Left hindlimb (tissue), 1 donor: ENCODE measurements around the gene CARHSP1.

ENCODE experiments used
- DNase-seq: peaks from one replicate; pipeline ENCODE4 v3.0.0-alpha.2; 2018

Gene CARHSP1

DNA sequence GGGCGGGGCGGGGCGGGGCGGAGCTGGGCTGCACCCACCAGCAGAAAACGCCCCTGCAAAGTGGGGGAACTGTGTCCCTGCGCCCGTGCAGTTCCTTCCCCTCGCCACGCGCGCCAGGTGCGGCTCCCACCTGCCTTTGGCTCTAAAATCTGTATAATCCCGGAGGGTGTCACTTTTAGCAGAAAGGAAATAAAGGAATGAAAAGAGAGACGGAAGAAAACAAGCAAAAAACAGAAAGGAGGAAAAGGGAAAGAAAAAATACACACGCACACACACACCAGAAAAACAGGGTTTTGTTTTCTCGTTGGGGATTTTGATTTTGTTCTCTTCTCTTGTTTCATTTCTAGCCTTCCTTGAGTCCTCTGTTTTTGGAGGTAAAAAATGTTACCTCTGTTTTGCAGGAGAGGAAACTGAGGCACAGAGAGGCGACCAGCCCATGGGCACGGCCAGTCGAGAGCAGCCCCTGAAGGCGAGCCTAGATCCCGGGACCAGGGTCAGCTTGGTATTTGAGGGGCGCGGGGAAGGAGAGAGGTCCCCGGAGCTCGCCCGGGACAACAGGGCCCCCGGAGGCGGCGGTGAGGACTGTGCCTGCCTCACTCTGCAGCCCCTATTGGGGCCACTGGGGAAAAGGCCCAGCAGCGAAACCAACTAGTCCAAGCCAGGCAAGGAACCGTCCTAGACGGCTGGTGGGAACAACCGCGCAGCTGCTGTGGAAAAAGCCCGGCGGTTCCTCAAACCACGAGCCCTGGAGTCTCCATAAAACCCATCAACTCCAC lies 594 bp upstream of the CARHSP1 start:
- no peak for DNase-seq

DNA sequence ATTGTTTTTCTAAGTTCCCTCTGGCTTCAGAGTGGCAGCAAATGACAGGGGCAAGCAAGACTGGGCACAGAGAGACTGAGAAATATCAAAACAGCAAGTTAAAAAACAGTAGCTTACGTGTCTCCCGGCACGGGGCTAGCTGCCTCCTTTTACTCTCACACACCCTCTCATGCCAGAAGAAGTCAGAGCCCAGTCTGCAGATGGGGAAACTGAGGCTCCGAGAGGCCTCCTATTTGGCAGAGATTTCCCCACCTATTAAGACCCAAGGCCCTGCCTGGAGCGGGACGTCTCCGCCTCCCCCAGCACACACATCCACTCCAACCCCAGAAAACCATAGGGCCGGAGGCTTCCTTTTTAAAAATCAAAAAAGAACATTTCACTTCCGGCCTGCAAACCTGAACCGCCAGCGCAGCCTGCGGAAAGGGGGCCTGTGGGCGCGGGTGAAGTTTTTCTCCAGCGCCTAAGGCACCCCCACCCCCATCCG lies 832 bp downstream of the CARHSP1 start:
- DNase-seq, result no peak

DNA sequence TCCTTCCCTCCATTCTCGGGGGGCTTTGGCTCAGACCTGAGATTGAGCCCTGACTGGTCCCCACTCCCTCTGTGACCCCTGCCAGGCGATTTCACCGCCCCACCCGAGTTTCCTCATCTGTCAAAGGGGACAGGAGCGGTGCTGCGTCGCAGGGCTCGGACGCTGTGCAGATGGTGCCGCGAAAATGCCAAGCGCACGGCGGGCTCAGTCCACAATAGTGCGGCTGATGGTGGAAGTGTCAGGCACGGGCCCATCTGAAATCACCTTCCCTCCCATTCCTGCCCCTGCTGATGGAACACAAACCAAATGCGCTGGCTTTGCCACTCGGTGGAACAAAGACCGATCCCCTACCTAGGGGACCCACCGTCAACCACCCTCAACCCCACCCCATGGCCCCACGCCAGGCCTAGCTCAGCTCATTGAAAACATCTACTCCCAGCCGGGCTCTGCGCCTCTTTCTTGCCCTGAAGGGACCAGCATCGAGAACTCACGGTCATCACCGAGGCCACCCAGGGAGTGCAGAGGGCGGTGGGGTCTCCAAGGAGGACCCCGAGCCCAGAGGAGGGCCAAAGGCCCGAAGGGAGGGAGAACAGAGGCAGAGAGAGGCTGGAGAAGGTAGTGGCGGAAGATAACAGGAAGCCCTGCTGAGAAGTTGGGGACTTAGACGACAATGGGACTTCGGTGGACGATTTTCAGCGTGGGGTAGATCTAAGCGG lies 1.4 kb downstream of the CARHSP1 start:
- peak; percentile 69 for DNase-seq

DNA sequence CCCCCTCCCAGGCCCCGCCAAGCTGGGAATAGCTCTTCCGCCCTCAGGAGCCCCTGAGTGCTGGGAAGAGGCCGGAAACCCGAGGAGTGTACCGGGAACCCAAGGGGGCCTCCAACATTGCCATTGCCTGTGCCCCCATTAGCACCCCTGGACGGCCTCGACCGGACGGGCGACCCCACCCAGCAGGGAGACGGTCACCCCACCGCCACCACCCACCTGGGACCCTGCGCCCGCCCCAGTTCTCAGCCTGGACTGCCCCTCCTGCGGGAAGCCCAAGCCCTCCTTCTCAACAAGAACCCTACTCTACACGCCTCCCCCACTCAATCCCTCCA lies 2.0 kb downstream of the CARHSP1 start:
- no peak for DNase-seq

DNA sequence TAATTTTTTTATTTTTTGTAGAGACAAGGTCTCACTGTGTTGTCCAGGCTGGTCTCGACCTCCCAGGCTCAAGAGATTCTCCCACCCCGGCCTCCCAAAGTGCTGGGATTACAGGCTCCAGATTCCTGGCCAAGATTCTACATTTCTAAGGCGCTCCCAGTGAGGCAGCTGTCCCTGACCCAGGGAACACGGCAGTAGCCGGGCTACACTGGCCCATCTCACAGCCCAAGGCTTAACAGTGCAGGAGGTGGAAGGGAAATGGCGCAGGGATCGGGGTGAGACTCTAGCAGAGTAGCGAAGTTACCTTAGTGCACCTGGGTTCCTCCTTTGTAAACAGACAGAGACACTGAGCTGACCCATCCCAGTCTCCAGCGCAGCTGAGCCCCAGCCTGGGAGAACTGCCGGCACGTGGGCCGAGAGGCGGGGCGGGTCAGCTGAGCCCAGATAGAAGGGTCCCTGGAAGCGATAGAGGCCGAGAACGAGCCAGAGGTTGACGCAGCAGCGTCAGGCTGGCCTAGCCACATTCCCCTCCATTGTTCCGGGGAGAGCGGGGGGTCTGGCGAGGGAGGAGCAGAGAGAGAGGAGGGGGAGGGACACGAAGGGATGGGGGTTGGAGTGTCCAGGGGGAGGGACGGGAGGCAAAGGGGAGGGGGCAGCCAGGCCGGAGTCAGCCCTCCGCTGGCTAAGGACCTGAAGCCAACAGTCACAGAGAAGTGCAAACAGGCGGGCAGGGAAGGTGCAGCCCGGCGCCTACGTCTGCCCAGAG lies 2.5 kb downstream of the CARHSP1 start:
- DNase-seq, result peak; percentile 66

GRCh38 chr16:8865145-8865882 lies 3.5 kb downstream of the CARHSP1 start:
- DNase-seq, result no peak

- no peak for DNase-seq
These were observed 4.2 kb downstream of the CARHSP1 start for GRCh38 chr16:8864480-8865110.

- DNase-seq, result peak; percentile 67
These were observed 5.0 kb downstream of the CARHSP1 start for GRCh38 chr16:8863594-8864424.

- no peak for DNase-seq
These were observed 6.3 kb downstream of the CARHSP1 start for GRCh38 chr16:8862309-8863130.

DNA sequence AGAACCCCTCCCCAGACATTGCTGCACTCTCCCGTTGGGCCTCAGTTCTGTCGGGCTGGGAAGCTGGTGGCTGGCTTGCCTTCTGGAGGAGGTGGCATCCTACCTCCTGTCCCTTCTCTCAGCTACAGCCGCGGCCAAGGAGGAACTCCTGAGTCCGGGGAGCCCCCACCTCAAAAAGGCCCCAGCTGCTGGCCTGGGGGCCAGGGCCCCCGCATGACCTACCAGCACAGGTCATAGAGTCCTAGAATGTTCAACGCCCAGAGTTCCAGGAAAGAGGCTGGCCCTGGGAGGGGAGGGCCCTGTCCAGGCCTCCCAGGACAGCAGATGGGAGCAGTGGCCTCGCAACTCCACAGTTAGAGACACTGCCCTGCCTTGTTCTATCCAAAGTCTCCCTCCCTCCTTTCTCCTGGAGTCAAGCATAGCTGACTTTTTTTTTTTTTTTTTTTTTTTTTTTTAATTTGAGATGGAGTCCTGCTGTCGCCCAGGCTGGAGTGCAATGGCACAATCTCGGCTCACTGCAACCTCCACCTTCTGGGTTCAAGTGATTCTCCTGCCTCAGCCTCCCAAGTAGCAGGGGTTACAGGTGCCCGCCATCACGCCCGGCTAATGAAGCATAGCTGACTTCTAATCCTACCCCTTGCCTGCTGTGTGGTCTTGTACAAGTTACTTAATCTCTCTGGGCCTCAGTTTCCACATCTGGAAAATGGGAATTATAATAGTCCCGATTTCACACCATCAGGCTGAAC lies 7.1 kb downstream of the CARHSP1 start:
- DNase-seq, result no peak

DNA sequence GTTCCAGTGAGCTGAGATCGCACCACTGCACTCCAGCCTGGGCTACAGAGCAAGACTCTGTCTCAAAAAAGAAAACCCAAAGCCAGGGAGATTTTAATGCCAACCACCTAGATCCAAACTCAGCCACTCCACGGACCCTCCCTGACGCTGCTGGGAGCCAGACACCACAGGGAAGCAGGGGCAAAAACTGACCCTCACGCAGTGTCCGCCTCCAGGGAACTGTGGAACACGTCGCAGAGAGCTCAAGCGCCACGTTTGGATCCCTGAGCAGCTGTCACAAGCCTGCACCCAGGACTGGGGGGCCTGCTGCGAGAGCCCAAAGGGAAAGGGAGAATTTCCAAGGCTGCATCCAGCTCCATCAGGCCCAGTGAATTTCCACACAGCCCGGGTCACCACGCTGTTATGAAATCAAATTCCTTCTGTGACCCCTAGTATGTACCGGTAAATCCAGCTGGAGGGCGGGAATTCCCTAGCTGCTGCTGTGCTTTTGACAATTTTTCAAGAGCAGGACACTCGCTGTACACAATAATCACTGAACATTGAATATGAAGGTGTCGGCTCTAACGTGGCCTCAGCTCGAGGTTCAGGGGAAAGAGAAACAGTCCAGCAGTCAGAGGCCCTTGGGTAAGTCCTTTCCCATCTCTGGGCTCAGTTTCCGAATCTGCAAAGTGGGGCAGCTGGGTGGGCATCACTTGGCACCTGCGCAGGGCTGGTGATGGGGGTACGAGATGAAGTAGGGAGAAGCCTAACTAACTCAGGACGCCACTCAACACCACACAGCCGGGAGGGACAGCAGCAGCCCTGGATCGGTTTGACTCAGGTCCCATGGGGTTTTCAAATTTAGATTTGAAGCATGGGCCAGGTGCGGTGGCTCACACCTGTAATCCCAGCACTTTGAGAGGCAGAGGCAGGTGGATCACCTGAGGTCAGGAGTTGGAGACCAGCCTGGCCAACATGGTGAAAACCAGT lies 8.6 kb downstream of the CARHSP1 start:
- DNase-seq, result no peak

DNA sequence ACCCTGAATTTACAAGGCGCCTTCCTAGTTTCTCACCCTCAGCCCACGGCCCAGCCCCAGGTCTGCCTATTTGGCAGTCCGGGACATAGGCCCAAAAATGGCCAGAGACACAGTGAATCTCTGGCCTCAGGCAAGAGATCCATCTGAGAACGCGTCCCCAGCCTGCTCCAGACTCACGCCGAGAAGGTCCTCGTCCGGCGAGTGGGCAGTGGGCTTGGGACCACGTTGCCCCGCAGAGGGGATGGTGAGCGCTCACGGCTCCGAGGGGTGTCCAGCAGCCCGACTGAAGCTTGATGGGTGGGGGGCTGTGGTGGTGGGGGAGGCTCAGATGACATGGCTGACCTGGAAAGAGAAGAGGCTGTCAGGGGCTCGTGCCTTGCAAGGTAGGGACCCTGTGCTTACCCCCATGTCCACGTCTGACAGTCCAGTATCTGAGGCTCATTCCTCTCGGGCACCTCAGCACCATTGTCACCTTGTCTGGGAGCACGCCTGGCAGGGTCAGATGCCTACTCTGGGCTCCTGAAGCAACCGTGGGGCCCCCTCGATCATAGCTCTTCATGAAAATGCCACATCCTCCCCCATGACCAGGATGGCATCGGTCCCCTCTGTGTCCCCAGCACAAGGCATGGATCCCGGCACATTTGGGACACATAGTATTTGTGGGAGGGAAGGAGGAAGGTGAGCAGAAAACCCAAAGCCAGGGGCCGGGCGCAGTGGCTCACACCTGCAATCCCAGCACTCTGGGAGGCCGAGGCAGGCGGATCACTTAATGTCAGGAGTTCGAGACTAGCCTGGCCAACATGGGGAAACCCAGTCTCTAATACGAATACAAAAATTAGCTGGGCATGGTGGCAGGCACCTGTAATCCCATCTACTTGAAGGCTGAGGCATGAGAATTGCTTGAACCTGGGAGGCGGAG lies 9.6 kb downstream of the CARHSP1 start:
- no peak for DNase-seq

GRCh38 chr16:8855972-8856371 lies 12.8 kb downstream of the CARHSP1 start:
- DNase-seq, result peak; percentile 31

DNA sequence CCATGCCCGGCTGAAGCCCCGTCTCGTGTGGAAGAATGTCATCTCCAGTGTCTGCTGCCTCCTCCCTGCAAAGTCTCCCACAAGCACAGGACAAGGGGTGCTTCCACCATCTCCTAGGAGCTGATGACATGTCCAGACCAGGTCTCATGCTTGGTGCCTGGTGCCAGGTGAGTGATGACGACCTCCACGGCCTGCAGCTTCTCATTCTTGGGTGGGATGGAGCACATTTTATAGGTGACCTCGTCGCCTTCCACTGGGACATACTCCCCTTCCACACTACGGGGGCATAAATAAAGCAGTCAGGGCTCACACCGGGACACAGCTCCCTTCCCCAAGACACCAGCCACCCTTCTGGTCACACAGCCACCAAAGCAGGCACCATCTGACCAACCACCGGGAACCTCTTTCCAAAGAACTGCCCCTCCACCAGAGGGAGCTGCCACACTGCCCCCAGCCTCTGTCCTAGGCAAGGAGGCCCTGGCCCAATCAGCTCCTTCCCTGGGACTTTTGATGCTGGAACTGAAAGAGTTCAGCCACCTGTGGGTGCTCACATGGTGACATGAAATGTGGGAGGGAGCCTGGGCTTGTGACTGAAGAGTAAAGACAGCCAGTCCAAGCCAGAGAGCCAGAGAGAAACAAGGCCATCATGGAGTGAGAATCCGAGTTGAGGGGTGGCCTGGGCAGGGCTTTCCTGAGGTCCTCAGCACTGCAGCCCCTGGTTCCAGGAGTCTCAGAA lies 13.6 kb downstream of the CARHSP1 start:
- DNase-seq, result peak; percentile 28

DNA sequence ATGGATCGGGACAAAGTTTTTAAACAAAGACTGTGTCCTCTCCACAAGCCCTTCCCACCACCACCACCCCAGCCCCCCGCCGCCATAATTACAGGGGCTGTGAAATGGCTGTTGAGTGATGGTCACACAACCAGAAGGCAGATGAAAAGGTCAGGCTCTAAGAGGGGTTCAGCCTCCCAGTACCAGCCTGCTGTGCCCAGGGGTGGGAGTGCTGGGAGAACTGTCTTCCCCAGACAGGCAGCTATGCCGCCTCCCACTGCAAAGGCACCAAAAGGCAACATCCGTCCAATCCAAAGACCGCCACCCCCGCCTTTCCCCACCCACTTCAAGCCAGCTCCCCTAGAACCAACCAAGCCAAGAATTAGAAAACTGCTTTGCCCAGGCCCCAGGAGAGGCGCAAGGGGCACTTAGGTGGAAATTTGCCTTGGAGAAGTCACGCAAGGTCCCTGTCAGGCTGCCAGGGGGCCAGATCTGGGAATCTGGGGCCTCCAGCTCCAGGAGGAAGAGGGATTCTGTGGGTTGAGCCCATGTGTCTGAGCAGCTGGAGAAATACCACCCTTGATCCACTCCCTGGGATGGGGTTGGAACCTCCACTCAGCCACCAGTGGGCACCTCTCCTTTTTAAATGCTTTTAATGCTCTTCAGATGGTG lies 14.4 kb downstream of the CARHSP1 start:
- DNase-seq, result peak; percentile 27

GRCh38 chr16:8853611-8854010 lies 15.2 kb downstream of the CARHSP1 start:
- DNase-seq, result peak; percentile 8
